H1 (cell line): ENCODE measurements around the gene NUP85. TPM values are rescaled to one million over a fixed set of nuclear protein-coding genes. Genes with fewer than 3 reads are reported as not detected.

Experiments
- CTCF ChIA-PET: fragments of 300-600 bp; sonication (Branson Sonifier 250); formaldehyde crosslinking; loops from one replicate; lab custom pipeline; 2021; ENCODE audit not compliant: partially characterized antibody; lab: Charles Lee
- POLR2A ChIA-PET: fragments of 300-600 bp; sonication (Branson Sonifier 250); formaldehyde crosslinking; loops from one replicate; lab custom pipeline; 2021; ENCODE audit warnings: inconsistent platforms; ENCODE audit not compliant: partially characterized antibody; lab: Charles Lee
- DNase-seq, 2 experiments: peaks; one replicate each; pipeline versions ENCODE4 v3.0.0 to v3.0.0-alpha.2; 2010 to 2022; ENCODE audit warnings: low spot score in 2 of 2, low read depth in 1 of 2, mixed read lengths in 1 of 2
- FAIRE-seq: peaks from 2 replicates; lab custom pipeline; 2011; peaks lifted over from hg19 to GRCh38; lab: Jason Lieb, UNC
- H2AFZ ChIP-seq: 2 replicates; pipeline ENCODE4 v1.8.1; 2012; ENCODE audit warnings: low read length, inconsistent platforms
- H2AK5ac ChIP-seq: 2 replicates; pipeline ENCODE4 v1.6.1; 2013; ENCODE audit warnings: low read depth, low read length
- H2BK120ac ChIP-seq: replicated peaks from 2 replicates; pipeline ENCODE3; 2013; ENCODE audit warnings: low read depth, low read length, inconsistent platforms
- H2BK12ac ChIP-seq: 2 replicates; pipeline ENCODE4 v1.6.1; 2013; ENCODE audit warnings: low read depth, low read length
- H2BK15ac ChIP-seq: 2 replicates; pipeline ENCODE4 v1.6.1; 2013; ENCODE audit warnings: low read length
- H2BK20ac ChIP-seq: 2 replicates; pipeline ENCODE4 v1.6.1; 2013; ENCODE audit warnings: low read length
- H2BK5ac ChIP-seq: 2 replicates; pipeline ENCODE4 v1.6.1; 2013; ENCODE audit warnings: low read depth, low read length
- H3K14ac ChIP-seq: 2 replicates; pipeline ENCODE4 v1.6.1; 2013; ENCODE audit warnings: inconsistent platforms; ENCODE audit not compliant: insufficient read length
- H3K18ac ChIP-seq: 2 replicates; pipeline ENCODE4 v1.6.1; 2013; ENCODE audit warnings: low read length; ENCODE audit errors: extremely low read depth
- H3K23ac ChIP-seq: 2 replicates; pipeline ENCODE4 v1.6.1; 2013; ENCODE audit warnings: inconsistent platforms; ENCODE audit not compliant: insufficient read length
- H3K23me2 ChIP-seq: 2 replicates; pipeline ENCODE4 v1.6.1; 2013; ENCODE audit warnings: low read depth, low read length
- H3K27ac ChIP-seq: 2 replicates; pipeline ENCODE4 v1.6.1; 2011; ENCODE audit warnings: low read depth, low read length, inconsistent platforms
- H3K27me3 ChIP-seq, 4 experiments: replicated peaks in 1 of 4; 1 replicate in 1 of 4; 2 replicates in 3 of 4; pipeline versions ENCODE4 v1.6.1 to v1.8.1; 2011 to 2013; ENCODE audit warnings: low read length in 3 of 4, mild to moderate bottlenecking in 3 of 4, inconsistent platforms in 2 of 4, mixed read lengths in 2 of 4, moderate library complexity in 1 of 4; ENCODE audit not compliant: control insufficient read depth in 3 of 4, insufficient read depth in 3 of 4; ENCODE audit errors: extremely low read depth in 1 of 4
- H3K36me3 ChIP-seq, 4 experiments: 2 replicates each; pipeline versions ENCODE4 v1.6.1 to v1.8.1; 2011 to 2013; ENCODE audit warnings: mild to moderate bottlenecking in 4 of 4, low read length in 3 of 4, moderate library complexity in 2 of 4, control low read depth in 1 of 4, inconsistent platforms in 1 of 4; ENCODE audit not compliant: insufficient read depth in 4 of 4, control insufficient read depth in 2 of 4
- H3K4ac ChIP-seq: replicated peaks from 2 replicates; pipeline ENCODE3; 2013; ENCODE audit warnings: low read length, low read depth, mixed read lengths, inconsistent platforms; ENCODE audit not compliant: insufficient read length
- H3K4me1 ChIP-seq, 4 experiments: replicated peaks in 1 of 4; 1 replicate in 1 of 4; 2 replicates in 3 of 4; pipeline versions ENCODE4 v1.6.1 to v1.8.1; 2011 to 2013; ENCODE audit warnings: low read length in 3 of 4, inconsistent platforms in 2 of 4, mixed read lengths in 1 of 4; ENCODE audit not compliant: insufficient read depth in 4 of 4, control insufficient read depth in 3 of 4
- H3K4me2 ChIP-seq, 2 experiments: 2 replicates each; pipeline versions ENCODE4 v1.6.1 to v1.8.1; 2011 to 2013; ENCODE audit warnings: low read depth in 2 of 2, low read length in 2 of 2, control low read depth in 1 of 2, inconsistent platforms in 1 of 2, mild to moderate bottlenecking in 1 of 2; ENCODE audit not compliant: insufficient read depth in 1 of 2
- H3K4me3 ChIP-seq, 4 experiments: fragments of 200-600, 300-600 bp in 1 of 4; sonication (generic), shearing (Covaris generic), sonication (Bioruptor Twin) in 1 of 4; 2 replicates each; pipeline versions ENCODE4 v1.5.1 to v1.8.1; 2011 to 2016; ENCODE audit warnings: low read length in 4 of 4, low read depth in 3 of 4, control low read depth in 2 of 4, inconsistent platforms in 2 of 4, mild to moderate bottlenecking in 2 of 4, mixed read lengths in 1 of 4, moderate library complexity in 1 of 4; ENCODE audit not compliant: insufficient read depth in 2 of 4; ENCODE audit errors: extremely low read depth in 1 of 4
- H3K56ac ChIP-seq: replicated peaks from 2 replicates; pipeline ENCODE3; 2013; ENCODE audit warnings: low read depth, mild to moderate bottlenecking, mixed read lengths, low read length, inconsistent platforms; ENCODE audit not compliant: insufficient read length
- H3K79me1 ChIP-seq: 2 replicates; pipeline ENCODE4 v1.6.1; 2013; ENCODE audit warnings: low read depth, low read length, control low read depth
- H3K79me2 ChIP-seq, 2 experiments: 2 replicates each; pipeline versions ENCODE4 v1.6.1 to v1.8.1; 2012 to 2013; ENCODE audit warnings: low read length in 2 of 2, mild to moderate bottlenecking in 2 of 2, inconsistent platforms in 1 of 2; ENCODE audit not compliant: insufficient read depth in 2 of 2, control insufficient read depth in 1 of 2
- H3K9ac ChIP-seq, 4 experiments: replicated peaks in 1 of 4; 1 replicate in 1 of 4; 2 replicates in 3 of 4; pipeline versions ENCODE4 v1.6.1 to v1.8.1; 2011 to 2013; ENCODE audit warnings: low read depth in 3 of 4, low read length in 3 of 4, control low read depth in 2 of 4, mild to moderate bottlenecking in 2 of 4, moderate library complexity in 2 of 4, inconsistent platforms in 1 of 4; ENCODE audit errors: extremely low read depth in 1 of 4
- H3K9me3 ChIP-seq, 2 experiments: 2 replicates each; pipeline versions ENCODE4 v1.6.1 to v1.8.1; 2012 to 2013; ENCODE audit warnings: mild to moderate bottlenecking in 2 of 2, moderate library complexity in 2 of 2, control low read depth in 1 of 2, inconsistent platforms in 1 of 2, low read depth in 1 of 2, low read length in 1 of 2, mixed read lengths in 1 of 2; ENCODE audit not compliant: insufficient read depth in 2 of 2
- H4K20me1 ChIP-seq, 2 experiments: replicated peaks in 1 of 2; 2 replicates each; pipeline versions ENCODE3 to v1.8.1; 2011 to 2013; ENCODE audit warnings: inconsistent platforms in 2 of 2, low read length in 2 of 2, mild to moderate bottlenecking in 1 of 2; ENCODE audit not compliant: insufficient read depth in 2 of 2, control insufficient read depth in 1 of 2
- H4K5ac ChIP-seq: 2 replicates; pipeline ENCODE4 v1.6.1; 2013; ENCODE audit warnings: low read length, low read depth, mixed read lengths, inconsistent platforms; ENCODE audit not compliant: insufficient read length
- H4K8ac ChIP-seq: 2 replicates; pipeline ENCODE4 v1.8.0; 2013; ENCODE audit warnings: mild to moderate bottlenecking, moderate library complexity, low read length, inconsistent platforms; ENCODE audit not compliant: insufficient read depth; ENCODE audit errors: extremely low read depth
- H4K91ac ChIP-seq: replicated peaks from 2 replicates; pipeline ENCODE3; 2013; ENCODE audit warnings: low read length, mixed read lengths, inconsistent platforms; ENCODE audit not compliant: insufficient read length
- CTBP2 ChIP-seq: IDR thresholded peaks from 2 replicates; pipeline ENCODE4 v1.7.0; 2011; ENCODE audit warnings: borderline replicate concordance, mild to moderate bottlenecking, moderate library complexity, mixed read lengths, low read length; ENCODE audit not compliant: insufficient read depth, insufficient read length
- NANOG ChIP-seq: IDR thresholded peaks from 2 replicates; pipeline ENCODE4 v1.6.1; 2011; ENCODE audit warnings: low read length, low read depth, mild to moderate bottlenecking, inconsistent platforms; ENCODE audit not compliant: insufficient read depth, poor library complexity, severe bottlenecking
- POLR2AphosphoS5 ChIP-seq: IDR thresholded peaks from 2 replicates; pipeline ENCODE4 v1.6.1; 2011; ENCODE audit warnings: low read depth, low read length
- WGBS, 2 experiments: shearing (Covaris generic) in 1 of 2; methylation state at CpG; one replicate each; pipeline versions ENCODE4 v1.1.6 to v1.1.7; 2013 to 2015; ENCODE audit warnings: low lambda C conversion rate in 2 of 2, mixed read lengths in 2 of 2, inconsistent platforms in 1 of 2, low coverage in 1 of 2, missing lambda C conversion rate in 1 of 2; ENCODE audit not compliant: insufficient replicate concordance in 2 of 2, insufficient coverage in 1 of 2, insufficient read length in 1 of 2; ENCODE audit errors: extremely low coverage in 1 of 2, missing lambda C conversion rate in 1 of 2; 5-methylcytosine and 5-hydroxymethylcytosine counted together
- polyA plus RNA-seq, 7 experiments: library from polyadenylated mRNA; depleted of rRNA in 3 of 7; stranded (reverse) in 5 of 7; unstranded in 2 of 7; fragments of >200 nt in 5 of 7; fragments of 200-250 nt in 2 of 7; gene quantifications; 1 replicate in 5 of 7; 2 replicates in 1 of 7; 4 replicates in 1 of 7; pipeline versions ENCODE4 v1.2.1 to v1.2.3, GENCODE V29; 2011 to 2013; ENCODE audit warnings: missing spikeins in 2 of 7, mixed read lengths in 2 of 7
- total RNA-seq: library from RNA; stranded (reverse); fragmentation: NEBNext Ultra II Directional; extraction: Animal tissue kit (Norgen Biotek cat#: 25700); gene quantifications from 2 replicates; pipeline ENCODE4 v1.2.1, GENCODE V29; 2021
- TF ChIP-seq, protein P1 (sequence below): IDR thresholded peaks from 2 replicates; pipeline ENCODE4 v1.6.1; 2011; ENCODE audit warnings: low read depth, mild to moderate bottlenecking, low read length; ENCODE audit not compliant: insufficient read depth

NUP85 gene
- total and polyA plus RNA-seq, 2 of the 8 experiments (the other 6 are each of a cell fraction or from before 2014, with no cell fraction given), result 98.5 to 154 TPM

DNA sequence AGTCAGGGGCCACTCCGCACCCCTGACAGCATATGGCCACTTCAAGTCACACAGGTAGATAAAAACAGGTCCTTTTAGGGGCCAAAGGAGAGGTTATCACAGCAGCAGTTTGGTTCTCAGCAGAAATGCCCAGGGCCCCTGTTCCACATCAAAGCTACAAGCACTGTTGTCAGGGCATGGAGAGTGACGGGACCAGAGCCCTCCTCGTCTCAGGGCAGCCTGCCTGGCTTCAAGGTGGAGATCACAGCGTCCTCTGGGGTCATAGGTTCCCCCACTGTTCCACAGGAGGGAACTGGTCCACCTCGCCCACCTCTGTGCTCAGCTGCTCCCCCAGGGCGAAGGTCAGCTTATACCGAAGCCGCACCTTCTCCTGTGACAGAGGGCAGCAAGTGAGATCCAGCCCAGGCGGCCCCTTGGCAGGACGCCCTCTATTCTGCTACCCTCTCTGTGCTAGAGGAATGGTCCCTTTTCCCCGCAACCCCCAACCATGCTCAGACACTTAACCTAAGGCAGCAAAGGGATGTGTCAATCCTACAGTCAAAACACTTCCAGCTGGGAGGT lies 32.6 kb downstream of the NUP85 start:
- no peak overlapping the region for H2BK20ac ChIP-seq
- no peak overlapping the region for H3K4ac ChIP-seq
- peaks cover 32 to 67% (median 61%) of the 10 kb centered on the region in 4 experiments for H3K36me3 ChIP-seq
- no peak overlapping the region for H2BK15ac ChIP-seq
- POLR2A ChIA-PET, result interaction anchor here (0.6 to 6.3 kb wide), 6 partner anchors 9 to 263 kb away, joined by 3 to 53 read pairs (median 9); partner anchors contain the start of gene MIF4GD
- H2AK5ac ChIP-seq, result no peak overlapping the region
- H2AFZ ChIP-seq, result no peak overlapping the region
- no peak overlapping the region for H3K23ac ChIP-seq
- no peaks in the 10 kb centered on the region for H3K79me2 ChIP-seq
- H3K9ac ChIP-seq, result no peak overlapping the region
- no peak overlapping the region for H3K56ac ChIP-seq
- peaks cover 14 to 26% of the 10 kb centered on the region in 2 experiments for H4K20me1 ChIP-seq
- no peak overlapping the region for H3K18ac ChIP-seq
- no peak overlapping the region for H4K91ac ChIP-seq
- CTCF ChIA-PET, result interaction anchor here (0.8 to 16.5 kb wide), 12 partner anchors 9 to 123 kb away, joined by 3 to 369 read pairs (median 20); partner anchors contain the start of genes GGA3, MIF4GD, MRPS7 and NUP85
- H3K23me2 ChIP-seq, result no peaks in the 10 kb centered on the region
- no peak overlapping the region for H2BK12ac ChIP-seq
- H3K4me2 ChIP-seq, result no peak overlapping the region
- 88% methylated on average over 11 of the region's 11 CpGs; no CpG with 5 or more reads in 1 of the 2 experiments for WGBS, 2 experiments
- no peak for FAIRE-seq
- H3K4me1 ChIP-seq, result peaks cover 0 to 4% (median 0%) of the 10 kb centered on the region in 4 experiments; a peak in 3 of 7 replicates
- no peaks in the 10 kb centered on the region for H3K9me3 ChIP-seq
- no peaks in the 10 kb centered on the region for H3K79me1 ChIP-seq
- no peak overlapping the region for H2BK120ac ChIP-seq
- no peak overlapping the region for H2BK5ac ChIP-seq
- H3K4me3 ChIP-seq, result no peak overlapping the region
- no peak overlapping the region for H4K5ac ChIP-seq
- no peaks in the 10 kb centered on the region for H3K27me3 ChIP-seq
- H3K14ac ChIP-seq, result no peak overlapping the region
- DNase-seq, result no peak
- H4K8ac ChIP-seq, result peak overlapping the region; percentile 71; the same call in 1 of the 2 replicates
- H3K27ac ChIP-seq, result no peak overlapping the region
- no peak for TF ChIP-seq POLR2AphosphoS5
- TF ChIP-seq, protein P1, sequence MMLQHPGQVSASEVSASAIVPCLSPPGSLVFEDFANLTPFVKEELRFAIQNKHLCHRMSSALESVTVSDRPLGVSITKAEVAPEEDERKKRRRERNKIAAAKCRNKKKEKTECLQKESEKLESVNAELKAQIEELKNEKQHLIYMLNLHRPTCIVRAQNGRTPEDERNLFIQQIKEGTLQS, result no peak
- TF ChIP-seq CTBP2, result no peak
- TF ChIP-seq NANOG, result no peak
